Upper lobe of left lung (tissue), 6 donors: ENCODE data around the gene MYO16. TPM values are rescaled to one million over a fixed set of nuclear protein-coding genes. Genes with fewer than 3 reads are reported as not detected.

ENCODE experiments used
- ATAC-seq, 2 donors: fragments of 200-7000 bp; cut with Tn5 transposase; one replicate each; pipeline ENCODE4 v1.9.1; 2022; ENCODE audit warnings: mild to moderate bottlenecking in 2 of 2, moderate library complexity in 2 of 2; ENCODE audit not compliant: low FRiP score in 2 of 2
- DNase-seq, 2 donors: peaks; one replicate each; pipeline ENCODE4 v3.0.0-alpha.2; 2019 to 2020
- H3K27ac ChIP-seq, 4 donors: fragments of 200-600 bp; sonication (generic); one replicate each; pipeline ENCODE4 v1.5.1; 2016 to 2019
- H3K27me3 ChIP-seq, 4 donors: fragments of 200-600 bp; sonication (generic); one replicate each; pipeline ENCODE4 v1.5.1; 2017 to 2019
- H3K36me3 ChIP-seq, 4 donors: fragments of 200-600 bp; sonication (generic); one replicate each; pipeline ENCODE4 v1.5.1; 2016 to 2019
- H3K4me1 ChIP-seq, 4 donors: fragments of 200-600 bp; sonication (generic); one replicate each; pipeline ENCODE4 v1.5.1; 2018 to 2019
- H3K4me3 ChIP-seq, 4 donors: fragments of 200-600 bp; sonication (generic); one replicate each; pipeline ENCODE4 v1.5.1; 2017 to 2019; ENCODE audit warnings: mild to moderate bottlenecking in 2 of 4, moderate library complexity in 1 of 4
- H3K9me3 ChIP-seq, 4 donors: fragments of 200-600 bp; sonication (generic); one replicate each; pipeline ENCODE4 v1.5.1; 2018 to 2019
- EP300 ChIP-seq, 4 donors: sonication (generic); formaldehyde crosslinking; IDR thresholded peaks; one replicate each; pipeline ENCODE4 v1.5.1; 2017; ENCODE audit warnings: antibody characterized with exemption in 4 of 4, control low read depth in 2 of 4
- POLR2A ChIP-seq, 4 donors: fragments of 450-650 bp; IDR thresholded peaks; one replicate each; pipeline ENCODE4 v1.5.1; 2016 to 2017; ENCODE audit warnings: antibody characterized with exemption in 4 of 4, mild to moderate bottlenecking in 2 of 4
- POLR2AphosphoS5 ChIP-seq, 2 donors: sonication (generic); formaldehyde crosslinking; IDR thresholded peaks; one replicate each; pipeline ENCODE4 v1.5.1; 2017; ENCODE audit warnings: antibody characterized with exemption in 2 of 2
- WGBS, 2 donors: methylation state at CpG; one replicate each; pipeline ENCODE4 v1.1.5; 2017 to 2018; 5-methylcytosine and 5-hydroxymethylcytosine counted together
- total RNA-seq, 6 donors: library from RNA; depleted of rRNA in 4 of 6; stranded (reverse); fragments of >200 nt in 4 of 6; gene quantifications; one replicate each; pipeline versions ENCODE4 v1.1.0 to v1.2.1, GENCODE V29; 2016 to 2021
- TF ChIP-seq, protein P1 (sequence below), 6 experiments: fragments of 450-650 bp in 4 of 6; fragments of 200-600 bp in 2 of 6; sonication (generic) in 2 of 6; IDR thresholded peaks; one replicate each; pipeline ENCODE4 v1.5.1; 2016 to 2019; ENCODE audit warnings: antibody characterized with exemption in 6 of 6
- donor health status: DM: no; HTN: no; CAD: no; lungs with moderate emphysema.
- donor health status: DM: no; HTN: yes; CAD: no; lungs with severe emphysema.

The MYO16 gene
- total RNA-seq, 6 donors from 2014 or later: under 0.01 to 0.55 (median 0.20) TPM; not detected in 1

GRCh38 chr13:108948251-108948671 lies 318.9 kb downstream of the MYO16 start:
- 89 to 94% methylated on average over 7 of the region's 7 CpGs for WGBS, 2 donors
- DNase-seq (no peak), ATAC-seq (peak in 1 of 2 donors; percentile 12)
- Histone ChIP-seq H3K4me3 (no peak overlapping the region), H3K36me3 (no peaks in the 10 kb centered on the region), H3K4me1 (no peaks in the 10 kb centered on the region), H3K27me3 (no peaks in the 10 kb centered on the region), H3K9me3 (no peaks in the 10 kb centered on the region), H3K27ac (no peak overlapping the region)
- TF ChIP-seq, protein P1, sequence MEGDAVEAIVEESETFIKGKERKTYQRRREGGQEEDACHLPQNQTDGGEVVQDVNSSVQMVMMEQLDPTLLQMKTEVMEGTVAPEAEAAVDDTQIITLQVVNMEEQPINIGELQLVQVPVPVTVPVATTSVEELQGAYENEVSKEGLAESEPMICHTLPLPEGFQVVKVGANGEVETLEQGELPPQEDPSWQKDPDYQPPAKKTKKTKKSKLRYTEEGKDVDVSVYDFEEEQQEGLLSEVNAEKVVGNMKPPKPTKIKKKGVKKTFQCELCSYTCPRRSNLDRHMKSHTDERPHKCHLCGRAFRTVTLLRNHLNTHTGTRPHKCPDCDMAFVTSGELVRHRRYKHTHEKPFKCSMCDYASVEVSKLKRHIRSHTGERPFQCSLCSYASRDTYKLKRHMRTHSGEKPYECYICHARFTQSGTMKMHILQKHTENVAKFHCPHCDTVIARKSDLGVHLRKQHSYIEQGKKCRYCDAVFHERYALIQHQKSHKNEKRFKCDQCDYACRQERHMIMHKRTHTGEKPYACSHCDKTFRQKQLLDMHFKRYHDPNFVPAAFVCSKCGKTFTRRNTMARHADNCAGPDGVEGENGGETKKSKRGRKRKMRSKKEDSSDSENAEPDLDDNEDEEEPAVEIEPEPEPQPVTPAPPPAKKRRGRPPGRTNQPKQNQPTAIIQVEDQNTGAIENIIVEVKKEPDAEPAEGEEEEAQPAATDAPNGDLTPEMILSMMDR (IDR thresholded peaks at IDR 0.05): no peak
- no peak for TF ChIP-seq POLR2AphosphoS5 (IDR thresholded peaks at IDR 0.05)
- TF ChIP-seq POLR2A (IDR thresholded peaks at IDR 0.05): no peak
- TF ChIP-seq EP300 (IDR thresholded peaks at IDR 0.05): no peak

DNA sequence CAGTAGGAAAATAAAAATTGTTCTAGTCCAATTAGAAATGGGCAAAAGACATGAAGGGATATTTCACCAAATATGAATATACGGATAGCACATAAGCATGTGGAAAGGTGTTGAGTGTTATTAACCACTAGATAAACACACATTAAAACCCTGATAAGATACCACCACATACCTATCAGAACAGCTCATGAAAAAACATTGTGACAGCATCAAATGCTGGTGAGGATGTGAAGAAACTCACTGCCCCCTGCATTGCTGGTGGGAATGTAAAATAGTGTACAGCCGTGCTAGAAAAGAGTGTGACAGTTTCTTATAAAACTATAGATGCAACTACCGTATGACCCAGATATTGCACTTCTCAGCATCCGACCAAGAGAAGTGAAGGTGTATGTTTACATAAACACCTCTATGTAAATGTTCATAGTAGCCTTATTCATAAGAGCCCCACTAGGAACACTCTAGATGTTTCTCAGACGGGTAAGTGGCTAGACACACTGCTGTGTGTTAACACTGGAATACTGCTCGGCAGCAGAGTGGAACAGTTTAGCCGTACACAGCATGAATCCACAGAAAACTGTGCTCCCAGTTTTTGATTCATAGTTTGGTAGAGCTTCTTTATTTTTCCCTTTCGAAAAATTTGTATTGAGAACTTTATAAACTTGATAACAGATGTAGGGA lies 321.1 kb downstream of the MYO16 start:
- no peak for TF ChIP-seq POLR2A (IDR thresholded peaks at IDR 0.05)
- TF ChIP-seq, protein P1 (IDR thresholded peaks at IDR 0.05): no peak
- no peak for TF ChIP-seq EP300 (IDR thresholded peaks at IDR 0.05)
- TF ChIP-seq POLR2AphosphoS5 (IDR thresholded peaks at IDR 0.05): no peak
- Histone ChIP-seq H3K36me3 (no peaks in the 10 kb centered on the region), H3K4me3 (no peak overlapping the region), H3K4me1 (no peaks in the 10 kb centered on the region), H3K27me3 (no peaks in the 10 kb centered on the region), H3K9me3 (no peaks in the 10 kb centered on the region), H3K27ac (no peak overlapping the region)
- ATAC-seq (no peak), DNase-seq (no peak)
- 69 to 71% methylated on average over 8 of the region's 8 CpGs for WGBS, 2 donors

DNA sequence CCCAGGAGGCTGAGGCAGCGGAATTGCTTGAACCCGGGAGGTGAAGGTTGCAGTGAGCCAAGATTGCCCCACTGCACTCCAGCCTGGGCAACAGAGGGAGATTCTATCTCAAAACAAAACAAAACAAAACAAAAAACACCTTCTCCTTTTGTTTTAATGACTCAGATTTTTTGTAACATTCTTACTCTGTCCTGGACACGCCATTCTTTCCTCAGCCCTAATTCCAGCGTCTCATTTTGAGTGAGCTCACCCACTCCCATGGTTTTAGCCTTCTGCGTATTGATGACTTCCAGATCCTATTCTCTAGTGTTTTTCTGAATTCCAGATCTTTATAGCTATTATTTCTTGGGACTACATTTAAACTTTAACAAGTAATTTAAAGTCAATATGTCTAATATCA lies 326.3 kb downstream of the MYO16 start:
- H3K27ac ChIP-seq: no peak overlapping the region
- DNase-seq (no peak), ATAC-seq (no peak)
- H3K9me3 ChIP-seq: no peaks in the 10 kb centered on the region
- no peaks in the 10 kb centered on the region for H3K36me3 ChIP-seq
- WGBS, 2 donors: 91 to 92% methylated on average over 5 of the region's 5 CpGs
- no peaks in the 10 kb centered on the region for H3K27me3 ChIP-seq
- H3K4me3 ChIP-seq: no peak overlapping the region
- H3K4me1 ChIP-seq: no peaks in the 10 kb centered on the region
- TF ChIP-seq POLR2A (IDR thresholded peaks at IDR 0.05) (no peak), EP300 (IDR thresholded peaks at IDR 0.05) (no peak), POLR2AphosphoS5 (IDR thresholded peaks at IDR 0.05) (no peak)
- TF ChIP-seq, protein P1 (IDR thresholded peaks at IDR 0.05): no peak

GRCh38 chr13:108957369-108958012 lies 328.1 kb downstream of the MYO16 start:
- ATAC-seq (peak in 1 of 2 donors; percentile 56), DNase-seq (no peak)
- 68 to 74% methylated on average over 11 of the region's 11 CpGs for WGBS, 2 donors
- no peaks in the 10 kb centered on the region for H3K36me3 ChIP-seq
- H3K4me1 ChIP-seq: no peaks in the 10 kb centered on the region
- H3K27ac ChIP-seq: no peak overlapping the region
- H3K9me3 ChIP-seq: no peaks in the 10 kb centered on the region
- no peaks in the 10 kb centered on the region for H3K27me3 ChIP-seq
- no peak overlapping the region for H3K4me3 ChIP-seq
- TF ChIP-seq, protein P1 (IDR thresholded peaks at IDR 0.05): no peak
- TF ChIP-seq POLR2AphosphoS5 (IDR thresholded peaks at IDR 0.05) (no peak), POLR2A (IDR thresholded peaks at IDR 0.05) (no peak), EP300 (IDR thresholded peaks at IDR 0.05) (no peak)

DNA sequence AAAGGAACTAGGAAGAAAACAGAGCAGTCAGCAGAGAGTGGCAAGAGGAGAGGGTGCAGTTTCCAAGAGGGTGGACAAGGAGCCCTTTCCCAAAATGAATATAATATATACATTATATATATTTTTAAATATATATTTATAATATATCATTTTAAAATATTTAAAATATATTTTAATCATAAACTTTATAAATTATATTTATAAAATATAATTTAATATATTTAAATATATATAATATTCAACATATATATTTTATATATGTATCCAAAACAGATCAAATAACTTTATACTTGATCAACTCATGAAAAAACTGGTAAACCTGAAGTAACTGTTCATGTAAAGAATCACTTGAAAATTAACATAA lies 328.6 kb downstream of the MYO16 start:
- no peaks in the 10 kb centered on the region for H3K4me1 ChIP-seq
- ATAC-seq: no peak
- TF ChIP-seq POLR2A (IDR thresholded peaks at IDR 0.05) (no peak), POLR2AphosphoS5 (IDR thresholded peaks at IDR 0.05) (no peak), EP300 (IDR thresholded peaks at IDR 0.05) (no peak)
- TF ChIP-seq, protein P1 (IDR thresholded peaks at IDR 0.05): no peak

More for the DNA sequence above, 328.6 kb downstream of the MYO16 start:
- Histone ChIP-seq H3K4me3 (no peak overlapping the region), H3K36me3 (no peaks in the 10 kb centered on the region), H3K27me3 (no peaks in the 10 kb centered on the region), H3K9me3 (no peaks in the 10 kb centered on the region), H3K27ac (no peak overlapping the region)
- DNase-seq: no peak
